Keratinocyte (primary cell): Measurements from ENCODE around the gene RICTOR. TPM values are rescaled to one million over a fixed set of nuclear protein-coding genes. Genes with fewer than 3 reads are reported as not detected.

Experiments
- DNase-seq: peaks from one replicate; pipeline ENCODE4 v3.0.0-alpha.2; 2011; ENCODE audit warnings: low read depth, missing footprints, low spot score
- FAIRE-seq: peaks from 2 replicates; lab custom pipeline; 2011; peaks lifted over from hg19 to GRCh38; lab: Jason Lieb, UNC
- H2AFZ ChIP-seq: 2 replicates; pipeline ENCODE4 v1.6.0; 2012; ENCODE audit warnings: low read length, control low read depth, inconsistent platforms; ENCODE audit not compliant: control insufficient read depth
- H3K27ac ChIP-seq: 2 replicates; pipeline ENCODE4 v1.5.1; 2011; ENCODE audit warnings: low read length; ENCODE audit not compliant: control insufficient read depth, insufficient read depth
- H3K27me3 ChIP-seq: 3 replicates; pipeline ENCODE4 v1.6.0; 2011; ENCODE audit warnings: low read length; ENCODE audit not compliant: control insufficient read depth, insufficient read depth; ENCODE audit errors: extremely low read depth
- H3K36me3 ChIP-seq, 2 experiments: 2 replicates in 1 of 2; 3 replicates in 1 of 2; pipeline ENCODE4 v1.5.1; 2011; ENCODE audit warnings: low read length in 2 of 2, mild to moderate bottlenecking in 1 of 2; ENCODE audit not compliant: control insufficient read depth in 2 of 2, insufficient read depth in 2 of 2; ENCODE audit errors: extremely low read depth in 1 of 2
- H3K4me1 ChIP-seq: 3 replicates; pipeline ENCODE4 v1.5.1; 2011; ENCODE audit warnings: low read length; ENCODE audit not compliant: control insufficient read depth, insufficient read depth; ENCODE audit errors: extremely low read depth
- H3K4me2 ChIP-seq: 3 replicates; pipeline ENCODE4 v1.6.0; 2011; ENCODE audit warnings: low read depth, low read length; ENCODE audit not compliant: control insufficient read depth, insufficient read depth; ENCODE audit errors: extremely low read depth
- H3K4me3 ChIP-seq, 3 experiments: fragments of 200-600 bp in 1 of 3; sonication (generic) in 1 of 3; 2 replicates in 2 of 3; 3 replicates in 1 of 3; pipeline ENCODE4 v1.5.1; 2011 to 2016; ENCODE audit warnings: low read length in 3 of 3, mild to moderate bottlenecking in 3 of 3, control low read depth in 2 of 3, inconsistent platforms in 1 of 3, low read depth in 1 of 3, mixed read lengths in 1 of 3, mixed run types in 1 of 3, moderate library complexity in 1 of 3; ENCODE audit not compliant: control insufficient read depth in 2 of 3, insufficient read depth in 2 of 3; ENCODE audit errors: extremely low read depth in 1 of 3
- H3K79me2 ChIP-seq: 2 replicates; pipeline ENCODE4 v1.6.0; 2012; ENCODE audit warnings: low read length; ENCODE audit not compliant: control insufficient read depth, insufficient read depth
- H3K9ac ChIP-seq: 3 replicates; pipeline ENCODE4 v1.6.0; 2011; ENCODE audit warnings: low read length; ENCODE audit not compliant: control insufficient read depth, insufficient read depth; ENCODE audit errors: extremely low read depth
- H3K9me1 ChIP-seq: 3 replicates; pipeline ENCODE4 v1.6.0; 2011; ENCODE audit warnings: low read length; ENCODE audit not compliant: control insufficient read depth, insufficient read depth; ENCODE audit errors: extremely low read depth
- H3K9me3 ChIP-seq: 2 replicates; pipeline ENCODE4 v1.5.1; 2012; ENCODE audit warnings: low read depth, low read length; ENCODE audit not compliant: control insufficient read depth
- H4K20me1 ChIP-seq: 3 replicates; pipeline ENCODE4 v1.6.0; 2011; ENCODE audit warnings: low read length; ENCODE audit not compliant: control insufficient read depth, insufficient read depth; ENCODE audit errors: extremely low read depth
- CTCF ChIP-seq, 3 experiments: IDR thresholded peaks in 1 of 3; conservative IDR thresholded peaks in 1 of 3; optimal IDR thresholded peaks in 1 of 3; 2 replicates in 2 of 3; 3 replicates in 1 of 3; pipeline versions ENCODE3 to v1.5.1; 2011; ENCODE audit warnings: low read length in 3 of 3, mild to moderate bottlenecking in 3 of 3, moderate library complexity in 2 of 3, control low read depth in 1 of 3, inconsistent platforms in 1 of 3; ENCODE audit not compliant: insufficient read depth in 2 of 3; ENCODE audit errors: extremely low read depth in 1 of 3
- EZH2 ChIP-seq: IDR thresholded peaks from one replicate; pipeline ENCODE4 v1.6.1; 2012; ENCODE audit warnings: inconsistent platforms, mild to moderate bottlenecking, low read length, moderate library complexity
- dilution Hi-C: fragments of 300-500 bp; cut with MboI; formaldehyde crosslinking; loops from one replicate; pipeline ENCODE4 v1.7.0; 2020; ENCODE audit warnings: low sequenced_read_pairs; ENCODE audit not compliant: extremely low pct_ligation_motif_present
- polyA plus RNA-seq, 5 experiments: library from polyadenylated mRNA; depleted of rRNA in 3 of 5; stranded (reverse) in 3 of 5; stranded (forward) in 1 of 5; unstranded in 1 of 5; fragments of >200 nt; gene quantifications; 1 replicate in 1 of 5; 2 replicates in 3 of 5; 3 replicates in 1 of 5; pipeline versions ENCODE4 v1.2.1 to v1.2.3, GENCODE V29; 2011 to 2012; ENCODE audit warnings: missing spikeins in 2 of 5, low read depth in 1 of 5, low replicate concordance in 1 of 5

Gene RICTOR
- polyA plus RNA-seq, 1 donor (not counting 4 experiments of a cell fraction or from before 2014, with no cell fraction given), result 11.5 TPM

GRCh38 chr5:38892363-38892762 is 181.8 kb downstream of the RICTOR start:
- FAIRE-seq, result no peak
- TF ChIP-seq EZH2 (no peak), CTCF (optimal IDR thresholded peaks at IDR 0.05 in 1 of 3, IDR thresholded peaks at IDR 0.05 in 1 of 3, conservative IDR thresholded peaks at IDR 0.05 in 1 of 3; ENCODE audit: extremely low read depth in 1 of 3, insufficient read depth in 2 of 3, low read length in 3 of 3) (no peak)
- dilution Hi-C loops, result no loop called here

DNA sequence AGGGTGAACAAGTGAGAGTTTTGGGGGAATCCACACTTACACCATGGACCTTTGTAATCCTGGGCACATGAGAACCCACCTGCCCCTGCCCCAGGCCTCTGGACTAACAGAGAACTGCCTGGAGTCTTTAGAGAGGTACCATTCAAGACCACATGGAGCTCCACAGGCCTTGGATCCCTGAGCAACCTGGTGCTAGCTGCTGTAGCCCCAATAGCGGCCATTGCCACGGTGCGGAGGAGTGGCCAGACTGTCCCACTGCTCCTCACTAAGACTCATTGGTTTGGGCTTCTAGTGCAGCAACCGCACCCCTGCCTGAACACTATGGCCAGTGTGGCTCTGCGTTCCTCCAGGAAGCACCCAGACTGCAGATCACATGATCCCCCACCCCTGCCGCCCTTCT is 182.6 kb downstream of the RICTOR start:
- H3K9me3 ChIP-seq, result no peaks in the 10 kb centered on the region
- no peaks in the 10 kb centered on the region for H3K9me1 ChIP-seq
- H3K4me1 ChIP-seq, result no peaks in the 10 kb centered on the region
- dilution Hi-C loops, result no loop called here
- no peak overlapping the region for H2AFZ ChIP-seq
- H3K79me2 ChIP-seq, result no peaks in the 10 kb centered on the region
- H3K4me2 ChIP-seq, result no peak overlapping the region
- no peak overlapping the region for H3K4me3 ChIP-seq
- H3K27ac ChIP-seq, result no peak overlapping the region
- H3K9ac ChIP-seq, result no peak overlapping the region
- DNase-seq (no peak), FAIRE-seq (no peak)
- no peaks in the 10 kb centered on the region for H4K20me1 ChIP-seq
- no peaks in the 10 kb centered on the region for H3K27me3 ChIP-seq
- TF ChIP-seq CTCF (optimal IDR thresholded peaks at IDR 0.05 in 1 of 3, IDR thresholded peaks at IDR 0.05 in 1 of 3, conservative IDR thresholded peaks at IDR 0.05 in 1 of 3; ENCODE audit: extremely low read depth in 1 of 3, insufficient read depth in 2 of 3, low read length in 3 of 3), result no peak
- no peak for TF ChIP-seq EZH2
- peaks cover 6 to 10% of the 10 kb centered on the region in 2 experiments for H3K36me3 ChIP-seq

More at GRCh38 chr5:38892363-38892762, 181.8 kb downstream of the RICTOR start:
- no peak overlapping the region for H3K27ac ChIP-seq
- H3K4me1 ChIP-seq, result no peaks in the 10 kb centered on the region
- no peak overlapping the region for H3K9ac ChIP-seq
- H4K20me1 ChIP-seq, result no peaks in the 10 kb centered on the region
- no peak overlapping the region for H3K4me3 ChIP-seq
- H2AFZ ChIP-seq, result no peak overlapping the region
- peaks cover 6 to 8% of the 10 kb centered on the region in 2 experiments for H3K36me3 ChIP-seq
- no peak overlapping the region for H3K4me2 ChIP-seq
- DNase-seq, result no peak
- H3K9me1 ChIP-seq, result no peaks in the 10 kb centered on the region
- H3K9me3 ChIP-seq, result no peaks in the 10 kb centered on the region
- no peaks in the 10 kb centered on the region for H3K27me3 ChIP-seq
- no peaks in the 10 kb centered on the region for H3K79me2 ChIP-seq
